Fibroblast of skin of scalp (primary cell): Measurements from ENCODE around the gene CEMP1.

ENCODE experiments used
- DNase-seq: peaks from one replicate; pipeline ENCODE4 v3.0.0-alpha.2; 2013

Gene CEMP1

DNA sequence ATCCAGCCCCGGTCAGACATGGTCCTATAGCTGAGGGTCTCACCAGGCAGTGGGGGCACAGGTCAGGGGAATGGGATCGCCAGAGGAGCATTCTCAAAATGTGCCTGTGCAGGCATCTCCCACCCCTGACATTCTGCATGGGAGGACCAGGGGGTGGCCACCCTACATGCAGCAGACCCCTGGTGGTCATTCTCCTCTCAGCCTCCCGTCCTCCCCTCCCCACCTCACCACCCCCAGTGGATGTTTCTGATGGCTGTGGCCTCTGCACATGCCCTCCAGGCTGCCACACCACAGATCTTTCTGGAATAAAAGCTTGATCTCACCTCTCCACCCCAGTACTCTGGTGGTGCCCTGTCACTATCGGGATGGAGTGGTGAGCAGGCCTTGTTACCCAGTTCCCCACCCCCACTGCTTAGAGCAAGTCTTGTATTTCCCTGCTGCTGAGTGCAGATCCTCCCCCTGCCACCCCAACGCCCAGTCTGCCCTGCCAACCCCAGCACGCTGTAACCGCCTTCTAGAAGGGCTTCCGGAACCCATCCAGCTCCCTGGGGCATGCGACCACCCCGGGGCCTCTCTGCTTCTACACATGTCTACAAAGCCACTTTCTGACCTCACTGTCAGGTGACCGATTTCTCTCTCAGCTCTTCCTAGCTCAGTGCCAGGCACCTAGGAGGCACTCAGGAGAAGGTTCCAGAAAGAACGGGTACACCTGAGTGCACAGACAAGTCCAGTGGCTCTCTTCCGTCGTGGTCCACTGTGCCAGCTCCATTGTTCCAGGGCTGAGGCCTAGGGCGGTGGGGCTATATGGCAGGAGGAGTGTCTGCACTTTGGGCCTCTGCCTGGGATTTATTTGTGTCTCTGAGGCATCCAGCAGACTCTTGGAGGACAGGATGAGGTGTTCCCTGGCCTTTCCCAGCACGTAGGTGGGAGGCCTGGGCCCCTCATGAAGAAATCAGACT lies 47.0 kb downstream of the CEMP1 start:
- DNase-seq: no peak

DNA sequence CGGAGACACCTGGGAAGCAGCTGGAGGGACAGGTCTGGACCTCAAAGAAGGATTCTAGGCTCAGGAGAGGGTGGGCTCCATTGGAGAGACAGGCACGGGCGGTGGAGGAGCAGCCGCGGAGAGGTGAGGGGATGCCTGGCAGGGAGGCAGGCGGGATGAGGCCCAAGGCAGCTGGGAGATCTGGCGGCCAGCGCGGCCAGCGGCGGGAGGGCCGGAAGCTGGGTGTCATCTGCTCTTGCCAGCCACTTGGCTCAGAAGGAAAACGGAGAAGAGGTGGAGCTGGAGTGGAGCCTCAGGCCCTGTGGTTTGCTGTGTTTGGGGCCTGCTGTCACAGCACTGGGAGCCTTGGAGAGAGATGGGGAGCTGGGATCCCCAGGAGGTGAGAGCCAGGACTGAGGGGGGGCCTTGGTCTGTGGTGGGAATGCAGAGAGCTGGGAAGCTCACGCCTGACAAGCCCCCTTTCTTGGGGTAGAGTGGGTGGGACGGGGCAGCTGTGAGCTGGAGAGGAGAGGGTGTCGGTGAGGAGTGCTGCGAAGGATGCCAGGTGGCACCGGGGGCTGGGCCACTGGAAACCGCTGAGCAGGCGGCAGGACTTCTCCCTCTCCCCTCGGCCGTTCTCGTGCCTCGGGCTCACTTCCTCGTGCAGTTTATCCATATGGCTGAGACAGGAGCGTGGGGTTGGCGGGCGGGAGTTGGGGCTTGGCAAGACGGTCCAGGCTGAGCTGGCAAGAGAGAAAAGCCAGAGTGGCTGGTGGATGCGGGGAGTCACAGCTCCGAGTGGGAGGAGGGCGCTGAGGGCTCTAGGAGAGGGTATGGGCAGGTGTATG lies 48.3 kb downstream of the CEMP1 start:
- DNase-seq: peak; percentile 56

DNA sequence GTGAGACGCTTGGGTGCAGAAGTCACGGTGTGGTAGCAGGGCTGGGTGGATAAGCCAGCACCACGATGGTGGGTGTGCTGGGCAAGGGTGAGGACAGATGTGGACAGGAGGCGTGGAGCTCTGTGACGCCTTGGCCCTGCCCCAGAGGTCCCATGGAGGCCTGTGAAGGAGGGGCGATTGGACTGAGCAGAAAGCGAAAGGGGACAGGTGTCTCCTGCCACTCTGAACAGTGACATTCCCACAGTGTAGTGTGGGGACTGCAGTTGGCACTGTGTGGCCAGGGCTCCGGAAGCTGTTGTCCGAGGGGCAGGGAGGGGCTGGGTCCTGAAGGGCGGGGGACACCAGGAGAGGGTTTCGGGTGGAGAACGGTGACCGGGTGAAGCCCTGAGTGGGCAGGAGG lies 49.0 kb downstream of the CEMP1 start:
- DNase-seq: no peak

DNA sequence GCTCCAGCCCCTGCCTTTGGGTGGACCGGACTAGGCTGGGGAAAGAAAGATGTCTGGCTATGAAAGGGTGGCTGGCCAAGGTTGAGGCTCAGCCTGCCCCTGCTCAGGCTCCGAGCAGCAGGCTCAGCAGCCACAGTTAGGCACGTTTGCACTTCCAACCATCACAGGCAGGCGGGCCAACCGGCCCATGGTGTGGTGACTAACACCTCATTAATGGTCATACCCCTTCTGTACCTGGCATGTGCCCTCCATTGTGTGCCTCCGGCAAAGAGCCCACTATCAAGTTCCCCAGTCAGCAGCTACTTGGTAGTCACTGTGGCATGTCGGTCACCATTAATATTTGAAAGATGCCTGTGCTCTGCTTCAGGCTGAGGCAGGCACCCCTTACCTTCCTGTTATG lies 49.5 kb downstream of the CEMP1 start:
- DNase-seq: no peak

DNA sequence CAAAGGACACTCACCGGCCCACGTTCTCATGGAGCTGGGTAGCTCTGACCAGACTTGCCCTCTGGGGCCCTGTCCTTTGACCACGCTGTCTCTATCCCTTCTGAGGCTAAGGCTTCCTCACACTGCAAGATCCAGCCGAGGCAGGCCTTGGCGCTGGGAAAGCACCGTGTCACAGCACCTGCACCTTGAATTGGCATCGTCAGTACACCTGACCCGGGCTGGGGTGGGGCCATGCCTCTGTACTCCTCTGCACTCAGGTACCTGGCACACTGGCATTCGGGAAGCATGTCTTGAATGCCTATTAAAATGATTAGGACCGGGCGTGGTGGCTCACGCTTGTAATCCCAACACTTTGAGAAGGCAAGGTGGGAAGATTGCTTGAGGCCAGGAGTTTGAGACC lies 50.3 kb downstream of the CEMP1 start:
- no peak for DNase-seq
